ENCODE data around the gene OTOS.

DNA sequence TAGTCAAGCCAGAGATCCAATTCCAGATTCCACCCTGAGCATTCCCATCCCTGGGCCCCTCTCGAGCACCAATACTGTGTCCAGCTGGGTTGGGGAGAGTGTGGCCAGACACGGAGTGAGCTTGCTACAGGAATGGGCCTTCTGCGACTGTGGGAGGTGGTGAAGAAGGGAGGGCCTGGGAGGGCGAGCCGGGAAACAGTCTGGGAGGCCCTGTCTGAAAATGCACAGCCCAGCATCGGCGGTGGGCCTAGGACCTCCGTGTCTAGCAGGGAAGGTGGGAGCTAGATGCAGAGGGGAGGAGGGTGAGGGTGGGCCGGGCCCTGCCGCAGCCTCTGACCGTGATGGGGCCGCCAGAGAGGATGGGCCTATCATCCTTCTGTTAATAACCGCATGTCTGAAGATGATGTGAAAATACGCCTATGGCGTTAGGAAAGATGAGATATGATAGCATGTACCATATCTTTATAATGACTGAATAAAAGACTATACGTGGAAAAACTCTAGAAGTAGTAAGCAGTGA, 1.9 kb upstream of the OTOS start:
- TF ChIP-seq, protein P1, sequence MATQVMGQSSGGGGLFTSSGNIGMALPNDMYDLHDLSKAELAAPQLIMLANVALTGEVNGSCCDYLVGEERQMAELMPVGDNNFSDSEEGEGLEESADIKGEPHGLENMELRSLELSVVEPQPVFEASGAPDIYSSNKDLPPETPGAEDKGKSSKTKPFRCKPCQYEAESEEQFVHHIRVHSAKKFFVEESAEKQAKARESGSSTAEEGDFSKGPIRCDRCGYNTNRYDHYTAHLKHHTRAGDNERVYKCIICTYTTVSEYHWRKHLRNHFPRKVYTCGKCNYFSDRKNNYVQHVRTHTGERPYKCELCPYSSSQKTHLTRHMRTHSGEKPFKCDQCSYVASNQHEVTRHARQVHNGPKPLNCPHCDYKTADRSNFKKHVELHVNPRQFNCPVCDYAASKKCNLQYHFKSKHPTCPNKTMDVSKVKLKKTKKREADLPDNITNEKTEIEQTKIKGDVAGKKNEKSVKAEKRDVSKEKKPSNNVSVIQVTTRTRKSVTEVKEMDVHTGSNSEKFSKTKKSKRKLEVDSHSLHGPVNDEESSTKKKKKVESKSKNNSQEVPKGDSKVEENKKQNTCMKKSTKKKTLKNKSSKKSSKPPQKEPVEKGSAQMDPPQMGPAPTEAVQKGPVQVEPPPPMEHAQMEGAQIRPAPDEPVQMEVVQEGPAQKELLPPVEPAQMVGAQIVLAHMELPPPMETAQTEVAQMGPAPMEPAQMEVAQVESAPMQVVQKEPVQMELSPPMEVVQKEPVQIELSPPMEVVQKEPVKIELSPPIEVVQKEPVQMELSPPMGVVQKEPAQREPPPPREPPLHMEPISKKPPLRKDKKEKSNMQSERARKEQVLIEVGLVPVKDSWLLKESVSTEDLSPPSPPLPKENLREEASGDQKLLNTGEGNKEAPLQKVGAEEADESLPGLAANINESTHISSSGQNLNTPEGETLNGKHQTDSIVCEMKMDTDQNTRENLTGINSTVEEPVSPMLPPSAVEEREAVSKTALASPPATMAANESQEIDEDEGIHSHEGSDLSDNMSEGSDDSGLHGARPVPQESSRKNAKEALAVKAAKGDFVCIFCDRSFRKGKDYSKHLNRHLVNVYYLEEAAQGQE (IDR thresholded peaks at IDR 0.05; ENCODE audit: insufficient read depth in 1 of 2, low read depth in 2 of 2, low read length in 2 of 2): no peak
- no peak for TF ChIP-seq POLR2AphosphoS5 (IDR thresholded peaks at IDR 0.05; ENCODE audit: low read depth, low read length)
